Body of pancreas (tissue), 4 donors: ENCODE data around the gene VWA2.

Experiments used
- POLR2A ChIP-seq, 3 donors: fragments of 450-650 bp; IDR thresholded peaks; one replicate each; pipeline ENCODE4 v1.6.1; 2016; ENCODE audit warnings: antibody characterized with exemption in 3 of 3, mild to moderate bottlenecking in 2 of 3
- TF ChIP-seq, protein P1 (sequence below), 7 experiments: fragments of 450-650 bp in 4 of 7; fragments of 200-600 bp in 3 of 7; sonication (generic) in 3 of 7; IDR thresholded peaks; one replicate each; pipeline ENCODE4 v1.5.1; 2016 to 2019; ENCODE audit warnings: antibody characterized with exemption in 7 of 7

DNA sequence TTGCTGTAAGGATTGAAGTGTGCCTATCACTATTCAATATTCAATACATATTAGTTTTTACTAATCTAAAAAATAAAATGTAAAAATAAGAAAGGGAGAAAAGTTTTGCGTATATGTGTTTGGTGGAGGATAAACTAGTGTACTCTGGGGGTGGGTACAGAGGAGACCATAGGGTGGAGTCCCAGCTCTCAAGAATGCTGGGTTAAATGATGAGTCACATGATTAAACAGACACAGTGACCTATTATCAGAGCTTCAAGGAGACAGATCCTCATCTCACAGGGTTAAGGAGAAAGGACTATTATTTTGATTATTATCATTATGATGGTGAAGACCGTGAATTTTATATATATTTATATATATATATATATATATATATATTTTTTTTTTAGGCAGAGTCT, 87.7 kb downstream of the VWA2 start:
- TF ChIP-seq, protein P1, sequence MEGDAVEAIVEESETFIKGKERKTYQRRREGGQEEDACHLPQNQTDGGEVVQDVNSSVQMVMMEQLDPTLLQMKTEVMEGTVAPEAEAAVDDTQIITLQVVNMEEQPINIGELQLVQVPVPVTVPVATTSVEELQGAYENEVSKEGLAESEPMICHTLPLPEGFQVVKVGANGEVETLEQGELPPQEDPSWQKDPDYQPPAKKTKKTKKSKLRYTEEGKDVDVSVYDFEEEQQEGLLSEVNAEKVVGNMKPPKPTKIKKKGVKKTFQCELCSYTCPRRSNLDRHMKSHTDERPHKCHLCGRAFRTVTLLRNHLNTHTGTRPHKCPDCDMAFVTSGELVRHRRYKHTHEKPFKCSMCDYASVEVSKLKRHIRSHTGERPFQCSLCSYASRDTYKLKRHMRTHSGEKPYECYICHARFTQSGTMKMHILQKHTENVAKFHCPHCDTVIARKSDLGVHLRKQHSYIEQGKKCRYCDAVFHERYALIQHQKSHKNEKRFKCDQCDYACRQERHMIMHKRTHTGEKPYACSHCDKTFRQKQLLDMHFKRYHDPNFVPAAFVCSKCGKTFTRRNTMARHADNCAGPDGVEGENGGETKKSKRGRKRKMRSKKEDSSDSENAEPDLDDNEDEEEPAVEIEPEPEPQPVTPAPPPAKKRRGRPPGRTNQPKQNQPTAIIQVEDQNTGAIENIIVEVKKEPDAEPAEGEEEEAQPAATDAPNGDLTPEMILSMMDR (IDR thresholded peaks at IDR 0.05): no peak
- TF ChIP-seq POLR2A (IDR thresholded peaks at IDR 0.05): no peak
